HepG2 (cell line): ENCODE measurements around the gene PSEN2. TPM values are rescaled to one million over a fixed set of nuclear protein-coding genes. Genes with fewer than 3 reads are reported as not detected.

Source experiments
- ATAC-seq: fragments of 200-7000 bp; cut with Tn5 transposase; 3 replicates; pipeline ENCODE4 v1.9.1; 2020; ENCODE audit warnings: mild to moderate bottlenecking, moderate library complexity
- BruUV-seq: library from RNA; stranded (reverse); fragments of 400-500 nt; replicated peaks from 2 replicates; lab custom pipeline; 2021; lab: Mats Ljungman, UMichigan
- CTCF ChIA-PET: fragments of 300-600 bp; formaldehyde crosslinking; extraction: SDS; loops from one replicate; lab custom pipeline; 2021; ENCODE audit warnings: low total read pairs, inconsistent platforms, low intra/inter-chr PET ratio; lab: Yijun Ruan, JAX
- POLR2A ChIA-PET: fragments of 350-600 bp; sonication (Branson Sonifier 250); formaldehyde crosslinking; loops from one replicate; lab custom pipeline; 2020; ENCODE audit warnings: antibody characterized with exemption, inconsistent platforms; lab: Yijun Ruan, JAX
- DNase-seq: peaks from one replicate; pipeline ENCODE4 v3.0.0-alpha.2; 2015; ENCODE audit warnings: low spot score
- FAIRE-seq: peaks from 3 replicates; lab custom pipeline; 2011; peaks lifted over from hg19 to GRCh38; lab: Jason Lieb, UNC
- H2AFZ ChIP-seq: one replicate; pipeline ENCODE4 v1.6.1; 2011; ENCODE audit warnings: low read length, inconsistent platforms
- H3K27ac ChIP-seq: fragments of 300-600 bp; 3 replicates; pipeline ENCODE4 v1.8.0; 2011; ENCODE audit warnings: mixed run types, mild to moderate bottlenecking, mixed read lengths, low read length, inconsistent platforms; ENCODE audit not compliant: insufficient read depth; ENCODE audit errors: extremely low read length
- H3K27me3 ChIP-seq, 2 experiments: fragments of 200-600 bp in 1 of 2; 2 replicates in 1 of 2; 3 replicates in 1 of 2; pipeline versions ENCODE4 v1.6.0 to v1.8.0; 2011; ENCODE audit warnings: low read length in 2 of 2, mild to moderate bottlenecking in 2 of 2, moderate library complexity in 2 of 2, inconsistent platforms in 1 of 2; ENCODE audit not compliant: insufficient read depth in 2 of 2, control insufficient read depth in 1 of 2
- H3K36me3 ChIP-seq, 2 experiments: fragments of 200-600 bp in 1 of 2; replicated peaks in 1 of 2; 2 replicates in 1 of 2; 3 replicates in 1 of 2; pipeline versions ENCODE4 v1.5.1 to v1.8.0; 2011; ENCODE audit warnings: low read length in 2 of 2, inconsistent platforms in 1 of 2; ENCODE audit not compliant: insufficient read depth in 2 of 2, control insufficient read depth in 1 of 2
- H3K4me1 ChIP-seq: 2 replicates; pipeline ENCODE4 v1.5.1; 2012; ENCODE audit warnings: low read length, inconsistent platforms; ENCODE audit not compliant: insufficient read depth
- H3K4me2 ChIP-seq: 2 replicates; pipeline ENCODE4 v1.6.0; 2011; ENCODE audit warnings: low read depth, low read length, inconsistent platforms
- H3K4me3 ChIP-seq, 3 experiments: fragments of 200-600 bp in 1 of 3; sonication (generic), shearing (Covaris generic) in 1 of 3; replicated peaks in 1 of 3; 2 replicates each; pipeline ENCODE4 v1.5.1; 2011 to 2016; ENCODE audit warnings: low read length in 3 of 3, inconsistent platforms in 2 of 3, low read depth in 2 of 3, mild to moderate bottlenecking in 2 of 3, control low read depth in 1 of 3, mixed read lengths in 1 of 3; ENCODE audit not compliant: insufficient read depth in 1 of 3
- H3K79me2 ChIP-seq: one replicate; pipeline ENCODE4 v1.6.1; 2011; ENCODE audit warnings: low read length, inconsistent platforms; ENCODE audit not compliant: insufficient read depth
- H3K9ac ChIP-seq: 2 replicates; pipeline ENCODE4 v1.6.0; 2011; ENCODE audit warnings: mild to moderate bottlenecking, low read depth, low read length, inconsistent platforms; ENCODE audit not compliant: insufficient read depth
- H3K9me3 ChIP-seq: 2 replicates; pipeline ENCODE4 v1.5.1; 2012; ENCODE audit warnings: mild to moderate bottlenecking, low read length
- H4K20me1 ChIP-seq: 2 replicates; pipeline ENCODE4 v1.6.0; 2011; ENCODE audit warnings: inconsistent platforms, mild to moderate bottlenecking, low read length, moderate library complexity; ENCODE audit not compliant: insufficient read depth
- ETV5 ChIP-seq: IDR thresholded peaks from 2 replicates; pipeline ENCODE4 v1.6.1; 2018; ENCODE audit warnings: missing biosample characterization, missing genetic modification reagents, inconsistent platforms, borderline replicate concordance
- SOX6 ChIP-seq, 2 experiments: fragments of 450-650 bp in 1 of 2; sonication (generic) in 1 of 2; formaldehyde crosslinking in 1 of 2; IDR thresholded peaks; 2 replicates each; pipeline versions ENCODE4 v1.4.0 to v1.6.1; 2017 to 2020; ENCODE audit warnings: antibody characterized with exemption in 1 of 2, mild to moderate bottlenecking in 1 of 2, missing genetic modification reagents in 1 of 2
- ZBTB10 ChIP-seq: sonication (generic); formaldehyde crosslinking; IDR thresholded peaks from 2 replicates; pipeline ENCODE4 v1.4.0; 2020; ENCODE audit warnings: missing genetic modification reagents, borderline replicate concordance
- ZEB1 ChIP-seq: IDR thresholded peaks from 2 replicates; pipeline ENCODE4 v1.6.1; 2012; ENCODE audit warnings: mild to moderate bottlenecking, low read depth, inconsistent platforms; ENCODE audit not compliant: insufficient replicate concordance
- ZNF484 ChIP-seq: sonication (generic); formaldehyde crosslinking; IDR thresholded peaks from 2 replicates; pipeline ENCODE4 v1.5.1; 2020; ENCODE audit warnings: mild to moderate bottlenecking, low read depth, missing genetic modification reagents, borderline replicate concordance
- WGBS: methylation state at CpG from one replicate; pipeline ENCODE4 v1.1.6; 2017; ENCODE audit warnings: low lambda C conversion rate; 5-methylcytosine and 5-hydroxymethylcytosine counted together
- in situ Hi-C: cut with HindIII; loops from 2 replicates; pipeline ENCODE4 v1.10.0; 2017; ENCODE audit warnings: low pct_unique_long_range_greater_than_20kb; ENCODE audit not compliant: extremely low pct_ligation_motif_present
- intact Hi-C: fragments of 100-400 bp; cut with micrococcal nuclease; formaldehyde crosslinking; loops from one replicate; pipeline ENCODE4 v1.10.0; 2022; ENCODE audit not compliant: unreplicated experiment
- polyA plus RNA-seq, 8 experiments: library from polyadenylated mRNA; depleted of rRNA in 3 of 8; stranded (reverse) in 7 of 8; unstranded in 1 of 8; fragments of >200 nt; fragmentation: Illumina TruSeq in 4 of 8; extraction: Trizol in 4 of 8; gene quantifications; 2 replicates each; pipeline versions ENCODE4 v1.2.1 to v1.2.3, GENCODE V29; 2011 to 2016; ENCODE audit warnings: low read depth in 4 of 8, missing spikeins in 1 of 8, mixed read lengths in 1 of 8; ENCODE audit not compliant: insufficient read depth in 1 of 8
- total RNA-seq, 5 experiments: library from RNA; depleted of rRNA; stranded (reverse); fragments of >200 nt; fragmentation: Illumina TruSeq; extraction: Trizol; gene quantifications; 2 replicates each; pipeline ENCODE4 v1.2.3, GENCODE V29; 2016; ENCODE audit warnings: low read depth in 1 of 5

PSEN2 gene
- total and polyA plus RNA-seq, 2 of the 13 experiments (the other 11 are each of a cell fraction or from before 2014, with no cell fraction given) = 5.9 to 13.1 TPM

GRCh38 chr1:226893936-226894335, 23.5 kb downstream of the PSEN2 start:
- POLR2A ChIA-PET = no interaction called here
- TF ChIP-seq ZBTB10 (CRISPR knock-in tag) (no peak), SOX6 (IDR thresholded peaks at IDR 0.05) (no peak), SOX6 (CRISPR knock-in tag; IDR thresholded peaks at IDR 0.05) (no peak), ZEB1 (no peak)
- TF ChIP-seq, all 625 proteins: peak for 0
- no peak for FAIRE-seq
- WGBS = 94% methylated on average over 8 of the region's 13 CpGs
- in situ Hi-C loops = no loop called here
- no peaks in the 10 kb centered on the region for H3K27me3 ChIP-seq
- no peak overlapping the region for H2AFZ ChIP-seq
- BruUV-seq = no TSS peak
- no peaks in the 10 kb centered on the region for H3K79me2 ChIP-seq
- no peak overlapping the region for H3K9ac ChIP-seq
- no peaks in the 10 kb centered on the region for H3K9me3 ChIP-seq
- H3K27ac ChIP-seq = no peak overlapping the region
- no peak overlapping the region for H3K4me3 ChIP-seq
- H3K36me3 ChIP-seq = peaks cover 0 to 4% of the 10 kb centered on the region in 2 experiments; a peak in 3 of 5 replicates
- H3K4me2 ChIP-seq = no peak overlapping the region
- no peak for DNase-seq
- no peak for ATAC-seq
- CTCF ChIA-PET = no interaction called here
- no peaks in the 10 kb centered on the region for H4K20me1 ChIP-seq
- H3K4me1 ChIP-seq = no peaks in the 10 kb centered on the region
- intact Hi-C loops = no loop called here

- H3K36me3 ChIP-seq = peaks cover 0 to 4% of the 10 kb centered on the region in 2 experiments; a peak in 2 of 5 replicates
- CTCF ChIA-PET = no interaction called here
- no peak overlapping the region for H3K27ac ChIP-seq
- H3K79me2 ChIP-seq = no peaks in the 10 kb centered on the region
- ATAC-seq (no peak), FAIRE-seq (no peak), DNase-seq (no peak)
- POLR2A ChIA-PET = no interaction called here
- H3K9me3 ChIP-seq = no peaks in the 10 kb centered on the region
- H3K9ac ChIP-seq = no peak overlapping the region
- no peaks in the 10 kb centered on the region for H3K27me3 ChIP-seq
- H3K4me2 ChIP-seq = no peak overlapping the region
- no peak overlapping the region for H2AFZ ChIP-seq
- TF ChIP-seq ETV5 (CRISPR knock-in tag) = no peak
- no peak for TF ChIP-seq ZNF484 (CRISPR knock-in tag)
- no TSS peak for BruUV-seq
- in situ Hi-C loops (no loop called here), intact Hi-C loops (no loop called here)
- H4K20me1 ChIP-seq = no peaks in the 10 kb centered on the region
- WGBS = no CpG with 5 or more reads among the region's 3 CpGs
- H3K4me1 ChIP-seq = no peaks in the 10 kb centered on the region
- H3K4me3 ChIP-seq = no peak overlapping the region
Measured at GRCh38 chr1:226894826-226895225, 24.4 kb downstream of the PSEN2 start.
